NB4 (cell line): ENCODE data around the gene SLC25A5.

Source experiments
- CTCF ChIP-seq: IDR thresholded peaks from one replicate; pipeline ENCODE4 v1.5.1; 2012; ENCODE audit warnings: low read depth, low read length
- MAX ChIP-seq: IDR thresholded peaks from 2 replicates; pipeline ENCODE4 v1.6.1; 2011; ENCODE audit warnings: low read depth, low read length
- POLR2A ChIP-seq: IDR thresholded peaks from 2 replicates; pipeline ENCODE4 v1.6.1; 2011; ENCODE audit warnings: mild to moderate bottlenecking; ENCODE audit not compliant: insufficient read length; ENCODE audit errors: extremely low read depth

GRCh38 chrX:119512146-119512800 lies 44.0 kb downstream of the SLC25A5 start:
- peak; percentile 59 for TF ChIP-seq CTCF
- TF ChIP-seq POLR2A: no peak
- 0 out of 2 replicates have a peak, but pooled peaks have one; percentile 14 for TF ChIP-seq MAX
